Activated naive CD8-positive, alpha-beta T cell (primary cell): ENCODE results near the gene GPR139.

Experiments used
- H3K27ac Mint-ChIP-seq: one replicate; pipeline ENCODE4 v1.8.0; 2021; ENCODE audit warnings: mixed read lengths
- H3K27me3 Mint-ChIP-seq: one replicate; pipeline ENCODE4 v1.8.0; 2021; ENCODE audit warnings: mixed read lengths
- H3K36me3 Mint-ChIP-seq: one replicate; pipeline ENCODE4 v1.8.0; 2021; ENCODE audit warnings: mixed read lengths
- H3K4me1 Mint-ChIP-seq: one replicate; pipeline ENCODE4 v1.8.0; 2021; ENCODE audit warnings: low read depth, mixed read lengths
- H3K4me3 Mint-ChIP-seq: one replicate; pipeline ENCODE4 v1.8.0; 2021; ENCODE audit warnings: mild to moderate bottlenecking, mixed read lengths
- H3K9me3 Mint-ChIP-seq: one replicate; pipeline ENCODE4 v1.8.0; 2021; ENCODE audit warnings: low read depth, mixed read lengths

GPR139 gene

GRCh38 chr16:20073203-20074098, at the start of gene GPR139:
GPR139 (minus strand) TSS chr16:20073890; CDS start chr16:20073616, 274 bp downstream.
- H3K27ac Mint-ChIP-seq = no peak within 1 kb of the TSS
- no peaks in the 10 kb centered on the region for H3K4me1 Mint-ChIP-seq
- H3K27me3 Mint-ChIP-seq = peaks cover 16% of the 10 kb centered on the region
- H3K36me3 Mint-ChIP-seq = no peaks in the 10 kb centered on the region
- no peak within 1 kb of the TSS for H3K4me3 Mint-ChIP-seq
- peaks cover 4% of the 10 kb centered on the region for H3K9me3 Mint-ChIP-seq

GRCh38 chr16:20122011-20122410, 48.3 kb upstream of the GPR139 start:
- Mint-ChIP-seq H3K27ac (no peak overlapping the region), H3K36me3 (no peaks in the 10 kb centered on the region), H3K27me3 (peaks cover 4% of the 10 kb centered on the region), H3K4me1 (no peaks in the 10 kb centered on the region), H3K9me3 (peaks cover 13% of the 10 kb centered on the region), H3K4me3 (no peak overlapping the region)

GRCh38 chr16:20114356-20114755, 40.7 kb upstream of the GPR139 start:
- no peaks in the 10 kb centered on the region for H3K4me1 Mint-ChIP-seq
- peaks cover 7% of the 10 kb centered on the region for H3K27me3 Mint-ChIP-seq
- H3K27ac Mint-ChIP-seq = no peak overlapping the region
- no peaks in the 10 kb centered on the region for H3K36me3 Mint-ChIP-seq
- H3K9me3 Mint-ChIP-seq = no peaks in the 10 kb centered on the region
- H3K4me3 Mint-ChIP-seq = no peak overlapping the region

- Mint-ChIP-seq H3K9me3 (no peaks in the 10 kb centered on the region), H3K36me3 (no peaks in the 10 kb centered on the region), H3K27ac (no peak overlapping the region), H3K27me3 (peaks cover 7% of the 10 kb centered on the region), H3K4me1 (no peaks in the 10 kb centered on the region), H3K4me3 (no peak overlapping the region)
These were observed 37.5 kb upstream of the GPR139 start for GRCh38 chr16:20111143-20111542.

- Mint-ChIP-seq H3K36me3 (no peaks in the 10 kb centered on the region), H3K27me3 (peaks cover 7% of the 10 kb centered on the region), H3K4me1 (no peaks in the 10 kb centered on the region), H3K27ac (no peak overlapping the region), H3K4me3 (no peak overlapping the region), H3K9me3 (no peaks in the 10 kb centered on the region)
These were observed 33.4 kb upstream of the GPR139 start for GRCh38 chr16:20107083-20107482.

- no peaks in the 10 kb centered on the region for H3K9me3 Mint-ChIP-seq
- no peak overlapping the region for H3K27ac Mint-ChIP-seq
- peaks cover 4% of the 10 kb centered on the region for H3K27me3 Mint-ChIP-seq
- H3K36me3 Mint-ChIP-seq = no peaks in the 10 kb centered on the region
- H3K4me3 Mint-ChIP-seq = no peak overlapping the region
- no peaks in the 10 kb centered on the region for H3K4me1 Mint-ChIP-seq
These were observed 31.0 kb upstream of the GPR139 start for GRCh38 chr16:20104563-20105183.

- Mint-ChIP-seq H3K9me3 (no peaks in the 10 kb centered on the region), H3K4me1 (no peaks in the 10 kb centered on the region), H3K27ac (no peak overlapping the region), H3K36me3 (no peaks in the 10 kb centered on the region), H3K27me3 (peaks cover 4% of the 10 kb centered on the region), H3K4me3 (no peak overlapping the region)
These were observed 28.8 kb upstream of the GPR139 start for GRCh38 chr16:20102521-20102920.

- Mint-ChIP-seq H3K9me3 (no peaks in the 10 kb centered on the region), H3K27me3 (peaks cover 4% of the 10 kb centered on the region), H3K4me1 (no peaks in the 10 kb centered on the region), H3K27ac (no peak overlapping the region), H3K36me3 (no peaks in the 10 kb centered on the region), H3K4me3 (no peak overlapping the region)
These were observed 28.3 kb upstream of the GPR139 start for GRCh38 chr16:20102021-20102420.

- peaks cover 6% of the 10 kb centered on the region for H3K27me3 Mint-ChIP-seq
- no peaks in the 10 kb centered on the region for H3K36me3 Mint-ChIP-seq
- no peaks in the 10 kb centered on the region for H3K9me3 Mint-ChIP-seq
- H3K4me1 Mint-ChIP-seq = no peaks in the 10 kb centered on the region
- no peak overlapping the region for H3K27ac Mint-ChIP-seq
- no peak overlapping the region for H3K4me3 Mint-ChIP-seq
These were observed 25.7 kb upstream of the GPR139 start for GRCh38 chr16:20099375-20099774.

- H3K27ac Mint-ChIP-seq = no peak overlapping the region
- no peaks in the 10 kb centered on the region for H3K36me3 Mint-ChIP-seq
- no peaks in the 10 kb centered on the region for H3K9me3 Mint-ChIP-seq
- peaks cover 6% of the 10 kb centered on the region for H3K27me3 Mint-ChIP-seq
- no peaks in the 10 kb centered on the region for H3K4me1 Mint-ChIP-seq
- no peak overlapping the region for H3K4me3 Mint-ChIP-seq
These were observed 20.5 kb upstream of the GPR139 start for GRCh38 chr16:20094157-20094556.

GRCh38 chr16:20089246-20089965, 15.7 kb upstream of the GPR139 start:
- no peaks in the 10 kb centered on the region for H3K9me3 Mint-ChIP-seq
- H3K27me3 Mint-ChIP-seq = peaks cover 3% of the 10 kb centered on the region
- H3K4me3 Mint-ChIP-seq = no peak overlapping the region
- no peaks in the 10 kb centered on the region for H3K4me1 Mint-ChIP-seq
- no peak overlapping the region for H3K27ac Mint-ChIP-seq
- no peaks in the 10 kb centered on the region for H3K36me3 Mint-ChIP-seq

GRCh38 chr16:20084624-20085226, 11.0 kb upstream of the GPR139 start:
- Mint-ChIP-seq H3K4me3 (no peak overlapping the region), H3K36me3 (no peaks in the 10 kb centered on the region), H3K27me3 (peaks cover 14% of the 10 kb centered on the region), H3K27ac (no peak overlapping the region), H3K4me1 (no peaks in the 10 kb centered on the region), H3K9me3 (no peaks in the 10 kb centered on the region)

- no peak overlapping the region for H3K4me3 Mint-ChIP-seq
- H3K9me3 Mint-ChIP-seq = no peaks in the 10 kb centered on the region
- H3K27ac Mint-ChIP-seq = no peak overlapping the region
- H3K4me1 Mint-ChIP-seq = no peaks in the 10 kb centered on the region
- no peaks in the 10 kb centered on the region for H3K36me3 Mint-ChIP-seq
- H3K27me3 Mint-ChIP-seq = peaks cover 33% of the 10 kb centered on the region
These were observed 5.4 kb upstream of the GPR139 start for GRCh38 chr16:20079106-20079505.

- Mint-ChIP-seq H3K4me3 (no peak overlapping the region), H3K27ac (no peak overlapping the region), H3K9me3 (no peaks in the 10 kb centered on the region), H3K27me3 (peaks cover 22% of the 10 kb centered on the region), H3K4me1 (no peaks in the 10 kb centered on the region), H3K36me3 (no peaks in the 10 kb centered on the region)
These were observed 1.6 kb upstream of the GPR139 start for GRCh38 chr16:20075243-20075642.
